ENCODE results near the gene PTPRN2. TPM values are rescaled to one million over a fixed set of nuclear protein-coding genes. Genes with fewer than 3 reads are reported as not detected.
A peak's percentile ranks its signal among the peaks of the same experiment; 100 is the strongest.

PTPRN2 gene
- total and polyA plus RNA-seq, 2 of the 13 experiments (the other 11 are each of a cell fraction or from before 2014, with no cell fraction given) = 2.5 to 24.2 TPM

GRCh38 chr7:157568770-157569584 lies 1018.6 kb downstream of the PTPRN2 start (continued):
- TF ChIP-seq, protein P1, sequence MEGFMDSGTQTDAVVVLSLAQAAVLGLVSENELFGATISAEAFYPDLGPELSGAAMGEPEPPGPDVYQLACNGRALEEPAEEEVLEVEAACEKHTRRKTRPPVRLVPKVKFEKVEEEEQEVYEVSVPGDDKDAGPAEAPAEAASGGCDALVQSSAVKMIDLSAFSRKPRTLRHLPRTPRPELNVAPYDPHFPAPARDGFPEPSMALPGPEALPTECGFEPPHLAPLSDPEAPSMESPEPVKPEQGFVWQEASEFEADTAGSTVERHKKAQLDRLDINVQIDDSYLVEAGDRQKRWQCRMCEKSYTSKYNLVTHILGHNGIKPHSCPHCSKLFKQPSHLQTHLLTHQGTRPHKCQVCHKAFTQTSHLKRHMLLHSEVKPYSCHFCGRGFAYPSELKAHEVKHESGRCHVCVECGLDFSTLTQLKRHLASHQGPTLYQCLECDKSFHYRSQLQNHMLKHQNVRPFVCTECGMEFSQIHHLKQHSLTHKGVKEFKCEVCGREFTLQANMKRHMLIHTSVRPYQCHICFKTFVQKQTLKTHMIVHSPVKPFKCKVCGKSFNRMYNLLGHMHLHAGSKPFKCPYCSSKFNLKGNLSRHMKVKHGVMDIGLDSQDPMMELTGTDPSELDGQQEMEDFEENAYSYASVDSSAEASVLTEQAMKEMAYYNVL (CRISPR knock-in tag; IDR thresholded peaks at IDR 0.05; ENCODE audit: borderline replicate concordance) = no peak
- TF ChIP-seq E2F2 (CRISPR knock-in tag; IDR thresholded peaks at IDR 0.05; ENCODE audit: borderline replicate concordance) (no peak), ZNF781 (CRISPR knock-in tag; IDR thresholded peaks at IDR 0.05; ENCODE audit: borderline replicate concordance, not compliant biosample characterization) (no peak), MEIS1 (CRISPR knock-in tag; IDR thresholded peaks at IDR 0.05; ENCODE audit: borderline replicate concordance) (no peak; the same call in 1 of the 2 replicates), THRA (CRISPR knock-in tag; IDR thresholded peaks at IDR 0.05; ENCODE audit: borderline replicate concordance) (no peak), TFDP2 (CRISPR knock-in tag; IDR thresholded peaks at IDR 0.05) (no peak), HMGA1 (CRISPR knock-in tag; conservative IDR thresholded peaks at IDR 0.05) (no peak), GTF2F1 (IDR thresholded peaks at IDR 0.05; ENCODE audit: low read length) (no peak), ZNF589 (CRISPR knock-in tag; conservative IDR thresholded peaks at IDR 0.05) (no peak)
- TF ChIP-seq, protein P2, sequence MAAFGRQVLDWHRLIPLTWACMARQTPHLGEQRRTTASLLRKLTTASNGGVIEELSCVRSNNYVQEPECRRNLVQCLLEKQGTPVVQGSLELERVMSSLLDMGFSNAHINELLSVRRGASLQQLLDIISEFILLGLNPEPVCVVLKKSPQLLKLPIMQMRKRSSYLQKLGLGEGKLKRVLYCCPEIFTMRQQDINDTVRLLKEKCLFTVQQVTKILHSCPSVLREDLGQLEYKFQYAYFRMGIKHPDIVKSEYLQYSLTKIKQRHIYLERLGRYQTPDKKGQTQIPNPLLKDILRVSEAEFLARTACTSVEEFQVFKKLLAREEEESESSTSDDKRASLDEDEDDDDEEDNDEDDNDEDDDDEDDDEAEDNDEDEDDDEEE (CRISPR knock-in tag; IDR thresholded peaks at IDR 0.05) = no peak
- TF ChIP-seq, protein P3, sequence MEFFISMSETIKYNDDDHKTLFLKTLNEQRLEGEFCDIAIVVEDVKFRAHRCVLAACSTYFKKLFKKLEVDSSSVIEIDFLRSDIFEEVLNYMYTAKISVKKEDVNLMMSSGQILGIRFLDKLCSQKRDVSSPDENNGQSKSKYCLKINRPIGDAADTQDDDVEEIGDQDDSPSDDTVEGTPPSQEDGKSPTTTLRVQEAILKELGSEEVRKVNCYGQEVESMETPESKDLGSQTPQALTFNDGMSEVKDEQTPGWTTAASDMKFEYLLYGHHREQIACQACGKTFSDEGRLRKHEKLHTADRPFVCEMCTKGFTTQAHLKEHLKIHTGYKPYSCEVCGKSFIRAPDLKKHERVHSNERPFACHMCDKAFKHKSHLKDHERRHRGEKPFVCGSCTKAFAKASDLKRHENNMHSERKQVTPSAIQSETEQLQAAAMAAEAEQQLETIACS (CRISPR knock-in tag; IDR thresholded peaks at IDR 0.05) = no peak
- TF ChIP-seq, protein P4, sequence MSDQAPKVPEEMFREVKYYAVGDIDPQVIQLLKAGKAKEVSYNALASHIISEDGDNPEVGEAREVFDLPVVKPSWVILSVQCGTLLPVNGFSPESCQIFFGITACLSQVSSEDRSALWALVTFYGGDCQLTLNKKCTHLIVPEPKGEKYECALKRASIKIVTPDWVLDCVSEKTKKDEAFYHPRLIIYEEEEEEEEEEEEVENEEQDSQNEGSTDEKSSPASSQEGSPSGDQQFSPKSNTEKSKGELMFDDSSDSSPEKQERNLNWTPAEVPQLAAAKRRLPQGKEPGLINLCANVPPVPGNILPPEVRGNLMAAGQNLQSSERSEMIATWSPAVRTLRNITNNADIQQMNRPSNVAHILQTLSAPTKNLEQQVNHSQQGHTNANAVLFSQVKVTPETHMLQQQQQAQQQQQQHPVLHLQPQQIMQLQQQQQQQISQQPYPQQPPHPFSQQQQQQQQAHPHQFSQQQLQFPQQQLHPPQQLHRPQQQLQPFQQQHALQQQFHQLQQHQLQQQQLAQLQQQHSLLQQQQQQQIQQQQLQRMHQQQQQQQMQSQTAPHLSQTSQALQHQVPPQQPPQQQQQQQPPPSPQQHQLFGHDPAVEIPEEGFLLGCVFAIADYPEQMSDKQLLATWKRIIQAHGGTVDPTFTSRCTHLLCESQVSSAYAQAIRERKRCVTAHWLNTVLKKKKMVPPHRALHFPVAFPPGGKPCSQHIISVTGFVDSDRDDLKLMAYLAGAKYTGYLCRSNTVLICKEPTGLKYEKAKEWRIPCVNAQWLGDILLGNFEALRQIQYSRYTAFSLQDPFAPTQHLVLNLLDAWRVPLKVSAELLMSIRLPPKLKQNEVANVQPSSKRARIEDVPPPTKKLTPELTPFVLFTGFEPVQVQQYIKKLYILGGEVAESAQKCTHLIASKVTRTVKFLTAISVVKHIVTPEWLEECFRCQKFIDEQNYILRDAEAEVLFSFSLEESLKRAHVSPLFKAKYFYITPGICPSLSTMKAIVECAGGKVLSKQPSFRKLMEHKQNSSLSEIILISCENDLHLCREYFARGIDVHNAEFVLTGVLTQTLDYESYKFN (CRISPR knock-in tag; conservative IDR thresholded peaks at IDR 0.05) = peak; percentile 40; the same call in 1 of the 2 replicates
